Measurements from ENCODE around the gene PPIP5K1.

Gene PPIP5K1

DNA sequence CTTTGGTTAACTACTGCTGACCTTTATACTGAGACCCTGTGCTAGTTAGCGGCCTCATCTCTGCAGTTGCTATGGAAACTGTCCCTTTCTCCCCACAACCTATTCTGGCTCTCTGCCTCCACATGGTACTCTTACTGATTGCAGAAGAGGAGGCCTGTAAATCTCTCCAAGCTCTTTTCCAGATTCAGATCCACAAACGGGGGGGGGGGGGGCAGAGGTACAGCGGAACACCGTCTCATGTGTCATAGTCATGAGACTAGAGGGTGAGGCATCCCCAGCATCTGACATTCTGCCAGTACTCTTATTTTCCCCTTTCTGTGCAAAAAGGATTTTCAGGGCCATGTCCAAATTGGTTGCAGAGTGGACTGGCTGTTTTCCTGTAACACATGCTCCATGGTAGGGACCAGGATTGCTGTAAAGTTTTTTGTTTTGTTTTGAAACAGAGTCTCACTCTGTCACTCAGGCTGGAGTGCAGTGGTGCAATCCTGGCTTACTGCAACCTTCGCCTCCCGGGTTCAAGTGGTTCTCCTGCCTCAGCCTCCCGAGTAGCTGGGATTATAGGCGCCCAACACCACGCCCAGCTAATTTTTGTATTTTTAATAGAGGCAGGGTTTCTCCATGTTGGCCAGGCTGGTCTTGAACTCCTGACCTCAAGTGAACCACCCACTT is 80.9 kb downstream of the PPIP5K1 start:
- TF ChIP-seq YY1 (IDR thresholded peaks at IDR 0.05; ENCODE audit: low read depth) = no peak
- TF ChIP-seq RAD21 (IDR thresholded peaks at IDR 0.05; ENCODE audit: low read depth) = no peak
- no peak for TF ChIP-seq CREB1 (IDR thresholded peaks at IDR 0.05; ENCODE audit: low read depth)
- TF ChIP-seq NFIC (IDR thresholded peaks at IDR 0.05) = no peak
- TF ChIP-seq, protein P1, sequence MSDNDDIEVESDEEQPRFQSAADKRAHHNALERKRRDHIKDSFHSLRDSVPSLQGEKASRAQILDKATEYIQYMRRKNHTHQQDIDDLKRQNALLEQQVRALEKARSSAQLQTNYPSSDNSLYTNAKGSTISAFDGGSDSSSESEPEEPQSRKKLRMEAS (IDR thresholded peaks at IDR 0.05) = no peak
- no peak for TF ChIP-seq TCF12 (IDR thresholded peaks at IDR 0.05; ENCODE audit: low read depth)
- TF ChIP-seq CEBPB (IDR thresholded peaks at IDR 0.05) = no peak
- TF ChIP-seq, protein P2, sequence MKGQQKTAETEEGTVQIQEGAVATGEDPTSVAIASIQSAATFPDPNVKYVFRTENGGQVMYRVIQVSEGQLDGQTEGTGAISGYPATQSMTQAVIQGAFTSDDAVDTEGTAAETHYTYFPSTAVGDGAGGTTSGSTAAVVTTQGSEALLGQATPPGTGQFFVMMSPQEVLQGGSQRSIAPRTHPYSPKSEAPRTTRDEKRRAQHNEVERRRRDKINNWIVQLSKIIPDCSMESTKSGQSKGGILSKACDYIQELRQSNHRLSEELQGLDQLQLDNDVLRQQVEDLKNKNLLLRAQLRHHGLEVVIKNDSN (IDR thresholded peaks at IDR 0.05) = no peak
- TF ChIP-seq FOXM1 (IDR thresholded peaks at IDR 0.05; ENCODE audit: borderline replicate concordance, low read depth) = no peak
- no peak for TF ChIP-seq EP300 (IDR thresholded peaks at IDR 0.05; ENCODE audit: borderline replicate concordance)
- TF ChIP-seq EGR1 (IDR thresholded peaks at IDR 0.05) = no peak
- TF ChIP-seq, protein P3, sequence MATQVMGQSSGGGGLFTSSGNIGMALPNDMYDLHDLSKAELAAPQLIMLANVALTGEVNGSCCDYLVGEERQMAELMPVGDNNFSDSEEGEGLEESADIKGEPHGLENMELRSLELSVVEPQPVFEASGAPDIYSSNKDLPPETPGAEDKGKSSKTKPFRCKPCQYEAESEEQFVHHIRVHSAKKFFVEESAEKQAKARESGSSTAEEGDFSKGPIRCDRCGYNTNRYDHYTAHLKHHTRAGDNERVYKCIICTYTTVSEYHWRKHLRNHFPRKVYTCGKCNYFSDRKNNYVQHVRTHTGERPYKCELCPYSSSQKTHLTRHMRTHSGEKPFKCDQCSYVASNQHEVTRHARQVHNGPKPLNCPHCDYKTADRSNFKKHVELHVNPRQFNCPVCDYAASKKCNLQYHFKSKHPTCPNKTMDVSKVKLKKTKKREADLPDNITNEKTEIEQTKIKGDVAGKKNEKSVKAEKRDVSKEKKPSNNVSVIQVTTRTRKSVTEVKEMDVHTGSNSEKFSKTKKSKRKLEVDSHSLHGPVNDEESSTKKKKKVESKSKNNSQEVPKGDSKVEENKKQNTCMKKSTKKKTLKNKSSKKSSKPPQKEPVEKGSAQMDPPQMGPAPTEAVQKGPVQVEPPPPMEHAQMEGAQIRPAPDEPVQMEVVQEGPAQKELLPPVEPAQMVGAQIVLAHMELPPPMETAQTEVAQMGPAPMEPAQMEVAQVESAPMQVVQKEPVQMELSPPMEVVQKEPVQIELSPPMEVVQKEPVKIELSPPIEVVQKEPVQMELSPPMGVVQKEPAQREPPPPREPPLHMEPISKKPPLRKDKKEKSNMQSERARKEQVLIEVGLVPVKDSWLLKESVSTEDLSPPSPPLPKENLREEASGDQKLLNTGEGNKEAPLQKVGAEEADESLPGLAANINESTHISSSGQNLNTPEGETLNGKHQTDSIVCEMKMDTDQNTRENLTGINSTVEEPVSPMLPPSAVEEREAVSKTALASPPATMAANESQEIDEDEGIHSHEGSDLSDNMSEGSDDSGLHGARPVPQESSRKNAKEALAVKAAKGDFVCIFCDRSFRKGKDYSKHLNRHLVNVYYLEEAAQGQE (IDR thresholded peaks at IDR 0.05; ENCODE audit: low read depth) = no peak
- TF ChIP-seq TEAD4 (IDR thresholded peaks at IDR 0.05) = no peak
- TF ChIP-seq ZBTB7A (IDR thresholded peaks at IDR 0.05; ENCODE audit: low read depth) = no peak
- no peak for TF ChIP-seq TAF1 (IDR thresholded peaks at IDR 0.05; ENCODE audit: low read depth)

DNA sequence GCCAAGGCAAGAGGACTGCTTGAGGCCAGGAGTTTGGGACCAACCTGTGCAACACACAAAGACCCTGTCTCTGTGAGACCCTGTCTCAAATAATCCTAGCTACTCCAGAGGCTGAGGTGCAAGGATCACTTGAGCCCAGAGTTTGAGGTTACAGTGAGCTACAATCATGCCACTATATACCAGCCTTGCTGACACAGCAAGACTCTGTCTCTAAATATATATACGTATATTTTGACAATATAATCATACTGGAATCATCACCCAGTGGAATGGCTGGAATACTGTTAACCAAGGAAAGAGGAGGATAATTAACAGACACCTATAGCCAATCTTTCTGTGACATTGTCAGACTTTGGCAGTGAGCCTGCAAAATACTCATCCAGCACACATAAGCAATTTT is 81.6 kb downstream of the PPIP5K1 start:
- TF ChIP-seq TCF12 (IDR thresholded peaks at IDR 0.05; ENCODE audit: low read depth) (no peak), NFIC (IDR thresholded peaks at IDR 0.05) (no peak), ZBTB7A (IDR thresholded peaks at IDR 0.05; ENCODE audit: low read depth) (no peak), RAD21 (IDR thresholded peaks at IDR 0.05; ENCODE audit: low read depth) (no peak), CEBPB (IDR thresholded peaks at IDR 0.05) (no peak), EGR1 (IDR thresholded peaks at IDR 0.05) (no peak), FOXM1 (IDR thresholded peaks at IDR 0.05; ENCODE audit: borderline replicate concordance, low read depth) (no peak), TEAD4 (IDR thresholded peaks at IDR 0.05) (no peak)

DNA sequence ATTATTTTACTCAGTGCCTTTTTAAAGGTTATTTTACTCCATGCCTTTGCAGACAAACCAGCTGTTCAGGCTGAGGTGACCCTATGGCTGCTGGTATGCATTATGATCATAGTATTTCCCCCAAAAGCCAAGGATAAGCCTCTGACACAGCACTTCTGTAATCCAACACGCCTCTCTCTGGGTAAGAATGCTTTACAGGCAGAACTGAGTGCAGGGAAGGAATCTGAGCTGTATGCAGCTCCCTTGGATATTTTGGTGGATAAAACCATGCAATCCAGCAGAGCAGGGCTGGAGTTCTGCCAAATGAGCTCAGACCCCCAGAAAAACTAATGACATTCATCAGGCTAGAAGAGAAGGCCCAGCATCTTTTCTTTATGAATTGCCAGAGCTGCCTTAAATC is 84.3 kb downstream of the PPIP5K1 start:
- no peak for TF ChIP-seq FOXM1 (IDR thresholded peaks at IDR 0.05; ENCODE audit: borderline replicate concordance, low read depth)
- TF ChIP-seq TAF1 (IDR thresholded peaks at IDR 0.05; ENCODE audit: low read depth) = no peak
- TF ChIP-seq, protein P1 (IDR thresholded peaks at IDR 0.05) = no peak
- TF ChIP-seq TEAD4 (IDR thresholded peaks at IDR 0.05) = no peak
- TF ChIP-seq NFIC (IDR thresholded peaks at IDR 0.05) = no peak
- TF ChIP-seq, protein P3 (IDR thresholded peaks at IDR 0.05; ENCODE audit: low read depth) = no peak
- TF ChIP-seq CEBPB (IDR thresholded peaks at IDR 0.05) = no peak
- TF ChIP-seq ZBTB7A (IDR thresholded peaks at IDR 0.05; ENCODE audit: low read depth) = no peak
- no peak for TF ChIP-seq EGR1 (IDR thresholded peaks at IDR 0.05)
- TF ChIP-seq, protein P2 (IDR thresholded peaks at IDR 0.05) = no peak
- TF ChIP-seq YY1 (IDR thresholded peaks at IDR 0.05; ENCODE audit: low read depth) = no peak
- TF ChIP-seq TCF12 (IDR thresholded peaks at IDR 0.05; ENCODE audit: low read depth) = no peak
- no peak for TF ChIP-seq RAD21 (IDR thresholded peaks at IDR 0.05; ENCODE audit: low read depth)
- no peak for TF ChIP-seq CREB1 (IDR thresholded peaks at IDR 0.05; ENCODE audit: low read depth)
- no peak for TF ChIP-seq EP300 (IDR thresholded peaks at IDR 0.05; ENCODE audit: borderline replicate concordance)

DNA sequence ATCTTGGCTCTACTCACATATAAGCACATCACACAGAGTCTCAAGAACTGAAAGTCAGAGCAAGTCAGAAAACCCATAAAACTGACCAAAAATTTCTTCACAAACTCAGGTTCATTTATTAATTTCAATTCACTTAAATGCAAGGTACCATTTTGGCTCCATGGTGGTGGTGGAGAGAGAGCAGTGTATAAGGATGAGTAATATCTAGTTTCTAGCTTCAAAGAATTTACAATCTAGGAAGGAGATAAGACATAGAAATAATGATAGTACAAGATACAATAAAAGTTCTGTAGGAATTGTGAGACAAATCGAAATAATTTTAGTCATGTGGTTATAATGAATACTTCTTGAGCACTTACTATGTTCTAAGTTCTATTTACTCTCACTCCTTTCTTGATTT is 90.4 kb downstream of the PPIP5K1 start:
- TF ChIP-seq NFIC (IDR thresholded peaks at IDR 0.05) (no peak), EGR1 (IDR thresholded peaks at IDR 0.05) (no peak)

DNA sequence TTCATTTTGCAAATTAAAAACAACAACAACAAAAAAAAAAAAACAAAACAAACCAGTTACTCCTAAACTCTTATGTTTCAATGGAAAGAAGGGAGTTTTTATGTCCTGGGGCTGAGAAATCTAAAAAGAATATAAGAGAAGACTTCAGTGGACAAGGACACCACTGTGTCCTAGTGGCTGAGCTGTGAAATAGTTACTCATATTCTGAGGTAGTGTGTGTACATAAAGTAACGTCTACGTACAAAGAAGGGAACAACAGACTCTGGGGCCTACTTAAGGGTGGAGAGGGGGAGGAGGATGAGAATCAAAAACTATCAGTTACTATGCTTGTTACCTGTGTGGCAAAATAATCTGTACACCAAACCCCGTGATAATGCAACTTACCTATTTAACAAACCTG is 91.0 kb downstream of the PPIP5K1 start:
- no peak for TF ChIP-seq CREB1 (IDR thresholded peaks at IDR 0.05; ENCODE audit: low read depth)
- no peak for TF ChIP-seq EGR1 (IDR thresholded peaks at IDR 0.05)
- TF ChIP-seq TEAD4 (IDR thresholded peaks at IDR 0.05) = no peak
- TF ChIP-seq, protein P1 (IDR thresholded peaks at IDR 0.05) = no peak
- no peak for TF ChIP-seq EP300 (IDR thresholded peaks at IDR 0.05; ENCODE audit: borderline replicate concordance)
- TF ChIP-seq NFIC (IDR thresholded peaks at IDR 0.05) = no peak
- no peak for TF ChIP-seq TCF12 (IDR thresholded peaks at IDR 0.05; ENCODE audit: low read depth)
- TF ChIP-seq, protein P3 (IDR thresholded peaks at IDR 0.05; ENCODE audit: low read depth) = no peak
- TF ChIP-seq FOXM1 (IDR thresholded peaks at IDR 0.05; ENCODE audit: borderline replicate concordance, low read depth) = no peak
- no peak for TF ChIP-seq TAF1 (IDR thresholded peaks at IDR 0.05; ENCODE audit: low read depth)

All from Ishikawa (cell line).